ENCODE data around the gene STX4. TPM values are rescaled to one million over a fixed set of nuclear protein-coding genes. Genes with fewer than 3 reads are reported as not detected.

STX4 gene
- total RNA-seq, 1 experiment from 2014 or later: 32.3 TPM

GRCh38 chr16:31087971-31088370 lies 54.6 kb downstream of the STX4 start:
- Histone ChIP-seq H3K18ac (ENCODE audit: insufficient read length, low read depth, low read length) (no peak overlapping the region), H2BK15ac (ENCODE audit: low read depth, low read length) (no peak overlapping the region), H3K23ac (ENCODE audit: insufficient read length, low read depth, low read length) (no peak overlapping the region), H4K5ac (ENCODE audit: insufficient read length, low read depth, low read length) (no peak overlapping the region), H2BK120ac (ENCODE audit: low read depth, low read length, poor library complexity, severe bottlenecking) (no peak overlapping the region), H3K14ac (ENCODE audit: insufficient read depth, low read length) (no peak overlapping the region), H3K79me1 (ENCODE audit: insufficient read depth, low read depth, low read length, poor library complexity, severe bottlenecking) (peaks cover 2% of the 10 kb centered on the region), H3K4me1 (ENCODE audit: insufficient read depth, low read length) (no peaks in the 10 kb centered on the region), H3K27ac (ENCODE audit: insufficient read length, low read depth, low read length) (no peak overlapping the region), H3K9ac (ENCODE audit: extremely low read depth, insufficient read length, low read length) (no peak overlapping the region), H2AFZ (ENCODE audit: low read length) (no peak overlapping the region), H3K27me3 (ENCODE audit: insufficient read depth, low read length) (no peaks in the 10 kb centered on the region), H3K23me2 (ENCODE audit: insufficient read length, low read depth, low read length, poor library complexity, severe bottlenecking) (no peaks in the 10 kb centered on the region), H3K79me2 (ENCODE audit: insufficient read depth, low read length) (peaks cover 2% of the 10 kb centered on the region; the same call in 1 of the 2 replicates), H2BK12ac (ENCODE audit: insufficient read length, low read depth, low read length) (no peak overlapping the region), H3K56ac (ENCODE audit: insufficient read length, low read depth, low read length) (no peak overlapping the region), H3K9me3 (ENCODE audit: control insufficient read depth, low read depth, low read length) (no peaks in the 10 kb centered on the region), H4K91ac (ENCODE audit: insufficient read length, low read depth, low read length) (no peak overlapping the region), H3T11ph (ENCODE audit: low read length) (no peak overlapping the region), H2AK5ac (ENCODE audit: insufficient read length, low read length) (no peak overlapping the region), H4K20me1 (ENCODE audit: control insufficient read depth, insufficient read depth, insufficient read length) (no peaks in the 10 kb centered on the region), H4K8ac (replicated peaks; ENCODE audit: insufficient read length, low read depth, low read length) (no peak overlapping the region), H3K4me2 (ENCODE audit: insufficient read depth, insufficient read length, low read length) (no peak overlapping the region), H3K4ac (ENCODE audit: low read depth, low read length) (no peak overlapping the region), H2BK20ac (ENCODE audit: low read depth, low read length, poor library complexity, severe bottlenecking) (no peak overlapping the region), H2BK5ac (ENCODE audit: insufficient read length, low read length) (no peak overlapping the region)
- no peaks in the 10 kb centered on the region for H3K27me3 Mint-ChIP-seq (ENCODE audit: low read depth)
- peaks cover 5 to 29% (median 27%) of the 10 kb centered on the region in 3 experiments; a peak in 6 of 7 replicates for H3K36me3 Mint-ChIP-seq (ENCODE audit: insufficient read depth in 1 of 3, low read depth in 3 of 3)
- no peak for DNase-seq
- no peak for TF ChIP-seq CTCF (conservative IDR thresholded peaks at IDR 0.05)
- WGBS (ENCODE audit: extremely low coverage, insufficient read length, low lambda C conversion rate): no CpG with 5 or more reads among the region's 5 CpGs
- no peaks in the 10 kb centered on the region for H3K9me3 Mint-ChIP-seq
- H3K4me3 Mint-ChIP-seq: no peak overlapping the region
- H3K27ac Mint-ChIP-seq: no peak overlapping the region
- H3K4me1 Mint-ChIP-seq: no peaks in the 10 kb centered on the region; a peak in 1 of 4 replicates
